ENCODE results near the gene RAB3IL1. TPM values are rescaled to one million over a fixed set of nuclear protein-coding genes. Genes with fewer than 3 reads are reported as not detected.

The RAB3IL1 gene
- total and polyA plus RNA-seq, 9 of the 15 experiments (the other 6 are each of a cell fraction or from before 2014, with no cell fraction given), result 0.15 to 42.6 (median 15.5) TPM

GRCh38 chr11:61966734-61967115, 49.4 kb upstream of the RAB3IL1 start (continued):
- TF ChIP-seq GTF2B (IDR thresholded peaks at IDR 0.05; ENCODE audit: extremely low read depth, insufficient read length) (no peak), NR0B1 (IDR thresholded peaks at IDR 0.05; ENCODE audit: partially characterized antibody) (no peak), FOS (IDR thresholded peaks at IDR 0.05; ENCODE audit: extremely low read depth, insufficient read length) (no peak), SIN3A (IDR thresholded peaks at IDR 0.05; ENCODE audit: borderline replicate concordance in 2 of 2, control insufficient read depth in 1 of 2, low read depth in 2 of 2, low read length in 2 of 2) (peak in 1 of 2 experiments; percentile 76; a peak in 1 of 4 replicates), ZNF79 (CRISPR knock-in tag; IDR thresholded peaks at IDR 0.05; ENCODE audit: low read depth) (no peak), ATF6 (CRISPR knock-in tag; IDR thresholded peaks at IDR 0.05) (0 out of 2 replicates have a peak, but pooled peaks have one; percentile 53), ZFP30 (CRISPR knock-in tag; IDR thresholded peaks at IDR 0.05; ENCODE audit: borderline replicate concordance) (no peak), NR2C1 (IDR thresholded peaks at IDR 0.05) (no peak), NR2C1 (tag; IDR thresholded peaks at IDR 0.05) (0 out of 2 replicates have a peak, but pooled peaks have one; percentile 11), PPARD (CRISPR knock-in tag; IDR thresholded peaks at IDR 0.05) (no peak), ZNF696 (CRISPR knock-in tag; conservative IDR thresholded peaks at IDR 0.05) (no peak), ERF (CRISPR knock-in tag; IDR thresholded peaks at IDR 0.05) (0 out of 2 replicates have a peak, but pooled peaks have one; percentile 59), ATF7 (IDR thresholded peaks at IDR 0.05) (0 out of 2 replicates have a peak, but pooled peaks have one; percentile 6), TRIM24 (IDR thresholded peaks at IDR 0.05) (peak in 1 of 2 experiments; percentile 60; a peak in 1 of 4 replicates), NFATC3 (IDR thresholded peaks at IDR 0.05) (no peak)
- TF ChIP-seq, protein P1, sequence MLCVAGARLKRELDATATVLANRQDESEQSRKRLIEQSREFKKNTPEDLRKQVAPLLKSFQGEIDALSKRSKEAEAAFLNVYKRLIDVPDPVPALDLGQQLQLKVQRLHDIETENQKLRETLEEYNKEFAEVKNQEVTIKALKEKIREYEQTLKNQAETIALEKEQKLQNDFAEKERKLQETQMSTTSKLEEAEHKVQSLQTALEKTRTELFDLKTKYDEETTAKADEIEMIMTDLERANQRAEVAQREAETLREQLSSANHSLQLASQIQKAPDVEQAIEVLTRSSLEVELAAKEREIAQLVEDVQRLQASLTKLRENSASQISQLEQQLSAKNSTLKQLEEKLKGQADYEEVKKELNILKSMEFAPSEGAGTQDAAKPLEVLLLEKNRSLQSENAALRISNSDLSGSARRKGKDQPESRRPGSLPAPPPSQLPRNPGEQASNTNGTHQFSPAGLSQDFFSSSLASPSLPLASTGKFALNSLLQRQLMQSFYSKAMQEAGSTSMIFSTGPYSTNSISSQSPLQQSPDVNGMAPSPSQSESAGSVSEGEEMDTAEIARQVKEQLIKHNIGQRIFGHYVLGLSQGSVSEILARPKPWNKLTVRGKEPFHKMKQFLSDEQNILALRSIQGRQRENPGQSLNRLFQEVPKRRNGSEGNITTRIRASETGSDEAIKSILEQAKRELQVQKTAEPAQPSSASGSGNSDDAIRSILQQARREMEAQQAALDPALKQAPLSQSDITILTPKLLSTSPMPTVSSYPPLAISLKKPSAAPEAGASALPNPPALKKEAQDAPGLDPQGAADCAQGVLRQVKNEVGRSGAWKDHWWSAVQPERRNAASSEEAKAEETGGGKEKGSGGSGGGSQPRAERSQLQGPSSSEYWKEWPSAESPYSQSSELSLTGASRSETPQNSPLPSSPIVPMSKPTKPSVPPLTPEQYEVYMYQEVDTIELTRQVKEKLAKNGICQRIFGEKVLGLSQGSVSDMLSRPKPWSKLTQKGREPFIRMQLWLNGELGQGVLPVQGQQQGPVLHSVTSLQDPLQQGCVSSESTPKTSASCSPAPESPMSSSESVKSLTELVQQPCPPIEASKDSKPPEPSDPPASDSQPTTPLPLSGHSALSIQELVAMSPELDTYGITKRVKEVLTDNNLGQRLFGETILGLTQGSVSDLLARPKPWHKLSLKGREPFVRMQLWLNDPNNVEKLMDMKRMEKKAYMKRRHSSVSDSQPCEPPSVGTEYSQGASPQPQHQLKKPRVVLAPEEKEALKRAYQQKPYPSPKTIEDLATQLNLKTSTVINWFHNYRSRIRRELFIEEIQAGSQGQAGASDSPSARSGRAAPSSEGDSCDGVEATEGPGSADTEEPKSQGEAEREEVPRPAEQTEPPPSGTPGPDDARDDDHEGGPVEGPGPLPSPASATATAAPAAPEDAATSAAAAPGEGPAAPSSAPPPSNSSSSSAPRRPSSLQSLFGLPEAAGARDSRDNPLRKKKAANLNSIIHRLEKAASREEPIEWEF (CRISPR knock-in tag; IDR thresholded peaks at IDR 0.05), result no peak
- TF ChIP-seq, protein P2, sequence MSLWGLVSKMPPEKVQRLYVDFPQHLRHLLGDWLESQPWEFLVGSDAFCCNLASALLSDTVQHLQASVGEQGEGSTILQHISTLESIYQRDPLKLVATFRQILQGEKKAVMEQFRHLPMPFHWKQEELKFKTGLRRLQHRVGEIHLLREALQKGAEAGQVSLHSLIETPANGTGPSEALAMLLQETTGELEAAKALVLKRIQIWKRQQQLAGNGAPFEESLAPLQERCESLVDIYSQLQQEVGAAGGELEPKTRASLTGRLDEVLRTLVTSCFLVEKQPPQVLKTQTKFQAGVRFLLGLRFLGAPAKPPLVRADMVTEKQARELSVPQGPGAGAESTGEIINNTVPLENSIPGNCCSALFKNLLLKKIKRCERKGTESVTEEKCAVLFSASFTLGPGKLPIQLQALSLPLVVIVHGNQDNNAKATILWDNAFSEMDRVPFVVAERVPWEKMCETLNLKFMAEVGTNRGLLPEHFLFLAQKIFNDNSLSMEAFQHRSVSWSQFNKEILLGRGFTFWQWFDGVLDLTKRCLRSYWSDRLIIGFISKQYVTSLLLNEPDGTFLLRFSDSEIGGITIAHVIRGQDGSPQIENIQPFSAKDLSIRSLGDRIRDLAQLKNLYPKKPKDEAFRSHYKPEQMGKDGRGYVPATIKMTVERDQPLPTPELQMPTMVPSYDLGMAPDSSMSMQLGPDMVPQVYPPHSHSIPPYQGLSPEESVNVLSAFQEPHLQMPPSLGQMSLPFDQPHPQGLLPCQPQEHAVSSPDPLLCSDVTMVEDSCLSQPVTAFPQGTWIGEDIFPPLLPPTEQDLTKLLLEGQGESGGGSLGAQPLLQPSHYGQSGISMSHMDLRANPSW (CRISPR knock-in tag; IDR thresholded peaks at IDR 0.05), result no peak

Data from K562 (cell line).